Colonic mucosa (tissue), 4 donors: ENCODE measurements around the gene ZNF74. TPM values are rescaled to one million over a fixed set of nuclear protein-coding genes. Genes with fewer than 3 reads are reported as not detected.

Experiments used
- DNase-seq: peaks from one replicate; pipeline ENCODE4 v3.0.0-alpha.2; 2020
- H3K27ac ChIP-seq: fragments of 200-600 bp; one replicate; pipeline ENCODE4 v1.8.0; 2021
- H3K27me3 ChIP-seq: fragments of 200-600 bp; one replicate; pipeline ENCODE4 v1.8.0; 2021
- H3K36me3 ChIP-seq: fragments of 200-600 bp; one replicate; pipeline ENCODE4 v1.8.0; 2021
- H3K4me1 ChIP-seq: fragments of 200-600 bp; one replicate; pipeline ENCODE4 v1.8.0; 2021; ENCODE audit warnings: mild to moderate bottlenecking
- H3K4me3 ChIP-seq: fragments of 200-600 bp; one replicate; pipeline ENCODE4 v1.8.0; 2021
- H3K9ac ChIP-seq, 2 donors: one replicate each; pipeline ENCODE4 v1.7.0; 2013; ENCODE audit warnings: control low read depth in 2 of 2, low read depth in 2 of 2, low read length in 2 of 2
- H3K9me3 ChIP-seq: fragments of 200-600 bp; one replicate; pipeline ENCODE4 v1.8.0; 2021
- intact Hi-C: fragments of 100-400 bp; cut with DNase I; formaldehyde crosslinking; loops from one replicate; pipeline ENCODE4 v1.14.1; 2022
- total RNA-seq, 2 donors: library from RNA; stranded (reverse); fragmentation: NEBNext Ultra II Directional in 1 of 2; extraction: Animal tissue kit (Norgen Biotek cat#: 25700) in 1 of 2; gene quantifications; one replicate each; pipeline ENCODE4 v1.2.1, GENCODE V29; 2021
- TF ChIP-seq, protein P1 (sequence below): fragments of 200-600 bp; IDR thresholded peaks from one replicate; pipeline ENCODE4 v1.8.0; 2022; ENCODE audit warnings: antibody characterized with exemption, mild to moderate bottlenecking
- donor health status: healthy.
- donor health status: DM: no; HTN: no; CAD: no.
- donor health status: DM: no; HTN: no; CAD: no.

ZNF74 gene
- total RNA-seq, 2 donors from 2014 or later = 6.2 to 7.8 TPM

DNA sequence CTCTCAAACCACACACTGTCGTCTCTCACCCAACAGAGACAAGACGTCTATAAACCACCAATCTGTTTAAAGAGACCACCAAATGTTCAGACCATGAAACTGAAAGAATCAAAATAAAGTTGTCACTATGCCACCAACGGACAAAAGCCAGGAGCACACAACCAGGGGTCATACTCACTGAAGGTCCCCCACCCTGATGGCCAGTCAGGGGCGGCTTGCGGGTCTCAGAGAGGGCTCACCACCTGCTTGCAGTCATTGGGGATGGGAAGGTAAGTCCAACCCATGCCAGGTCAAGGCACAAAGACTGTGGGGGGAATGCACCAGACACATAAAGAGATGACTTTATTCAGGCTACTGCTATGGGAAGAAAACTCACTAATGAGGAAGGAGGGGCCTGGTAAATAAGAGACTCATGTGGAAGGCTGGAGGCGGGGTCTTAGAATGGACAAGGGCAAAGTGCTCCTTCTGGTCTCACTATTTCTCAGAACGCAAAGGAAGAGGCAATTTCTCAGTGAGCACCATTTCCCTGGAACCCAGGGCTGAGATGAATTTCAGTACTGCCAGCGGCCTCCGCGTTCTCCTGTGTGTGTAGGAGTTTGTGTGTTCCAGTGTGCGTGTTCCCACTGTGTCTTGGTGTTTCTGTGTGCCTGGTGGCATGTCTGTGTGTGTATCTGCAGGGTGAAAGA is 26.3 kb downstream of the ZNF74 start:
- TF ChIP-seq, protein P1, sequence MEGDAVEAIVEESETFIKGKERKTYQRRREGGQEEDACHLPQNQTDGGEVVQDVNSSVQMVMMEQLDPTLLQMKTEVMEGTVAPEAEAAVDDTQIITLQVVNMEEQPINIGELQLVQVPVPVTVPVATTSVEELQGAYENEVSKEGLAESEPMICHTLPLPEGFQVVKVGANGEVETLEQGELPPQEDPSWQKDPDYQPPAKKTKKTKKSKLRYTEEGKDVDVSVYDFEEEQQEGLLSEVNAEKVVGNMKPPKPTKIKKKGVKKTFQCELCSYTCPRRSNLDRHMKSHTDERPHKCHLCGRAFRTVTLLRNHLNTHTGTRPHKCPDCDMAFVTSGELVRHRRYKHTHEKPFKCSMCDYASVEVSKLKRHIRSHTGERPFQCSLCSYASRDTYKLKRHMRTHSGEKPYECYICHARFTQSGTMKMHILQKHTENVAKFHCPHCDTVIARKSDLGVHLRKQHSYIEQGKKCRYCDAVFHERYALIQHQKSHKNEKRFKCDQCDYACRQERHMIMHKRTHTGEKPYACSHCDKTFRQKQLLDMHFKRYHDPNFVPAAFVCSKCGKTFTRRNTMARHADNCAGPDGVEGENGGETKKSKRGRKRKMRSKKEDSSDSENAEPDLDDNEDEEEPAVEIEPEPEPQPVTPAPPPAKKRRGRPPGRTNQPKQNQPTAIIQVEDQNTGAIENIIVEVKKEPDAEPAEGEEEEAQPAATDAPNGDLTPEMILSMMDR = no peak
- Histone ChIP-seq H3K4me1 (peaks cover 7% of the 10 kb centered on the region), H3K27ac (no peak overlapping the region), H3K9ac (no peak overlapping the region), H3K9me3 (no peaks in the 10 kb centered on the region), H3K4me3 (no peak overlapping the region), H3K27me3 (peaks cover 5% of the 10 kb centered on the region), H3K36me3 (no peaks in the 10 kb centered on the region)
- DNase-seq = no peak
- intact Hi-C loops = no loop called here

DNA sequence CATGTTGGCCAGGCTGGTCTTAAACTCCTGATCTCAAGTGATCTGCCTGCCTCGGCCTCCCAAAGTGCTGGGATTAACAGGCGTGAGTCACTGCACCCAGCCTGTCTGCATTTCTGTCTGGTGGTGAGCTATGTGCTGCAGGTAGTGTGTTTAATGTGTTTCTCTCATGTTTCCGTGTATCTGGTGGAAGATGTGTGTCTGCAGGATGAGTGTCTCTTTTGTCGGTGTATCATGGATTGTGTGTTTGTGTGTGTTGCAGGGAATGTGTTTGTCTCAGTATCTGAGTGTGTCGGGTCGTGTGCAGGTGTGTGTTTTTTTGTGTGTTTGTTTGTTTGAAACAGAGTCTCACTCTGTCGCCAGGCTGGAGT is 27.5 kb downstream of the ZNF74 start:
- intact Hi-C loops = no loop called here
- TF ChIP-seq, protein P1 = no peak
- H3K27me3 ChIP-seq = peaks cover 15% of the 10 kb centered on the region
- no peak overlapping the region for H3K4me3 ChIP-seq
- no peaks in the 10 kb centered on the region for H3K36me3 ChIP-seq
- H3K27ac ChIP-seq = no peak overlapping the region
- no peak for DNase-seq
- no peak overlapping the region for H3K9ac ChIP-seq
- peaks cover 7% of the 10 kb centered on the region for H3K4me1 ChIP-seq
- no peaks in the 10 kb centered on the region for H3K9me3 ChIP-seq

DNA sequence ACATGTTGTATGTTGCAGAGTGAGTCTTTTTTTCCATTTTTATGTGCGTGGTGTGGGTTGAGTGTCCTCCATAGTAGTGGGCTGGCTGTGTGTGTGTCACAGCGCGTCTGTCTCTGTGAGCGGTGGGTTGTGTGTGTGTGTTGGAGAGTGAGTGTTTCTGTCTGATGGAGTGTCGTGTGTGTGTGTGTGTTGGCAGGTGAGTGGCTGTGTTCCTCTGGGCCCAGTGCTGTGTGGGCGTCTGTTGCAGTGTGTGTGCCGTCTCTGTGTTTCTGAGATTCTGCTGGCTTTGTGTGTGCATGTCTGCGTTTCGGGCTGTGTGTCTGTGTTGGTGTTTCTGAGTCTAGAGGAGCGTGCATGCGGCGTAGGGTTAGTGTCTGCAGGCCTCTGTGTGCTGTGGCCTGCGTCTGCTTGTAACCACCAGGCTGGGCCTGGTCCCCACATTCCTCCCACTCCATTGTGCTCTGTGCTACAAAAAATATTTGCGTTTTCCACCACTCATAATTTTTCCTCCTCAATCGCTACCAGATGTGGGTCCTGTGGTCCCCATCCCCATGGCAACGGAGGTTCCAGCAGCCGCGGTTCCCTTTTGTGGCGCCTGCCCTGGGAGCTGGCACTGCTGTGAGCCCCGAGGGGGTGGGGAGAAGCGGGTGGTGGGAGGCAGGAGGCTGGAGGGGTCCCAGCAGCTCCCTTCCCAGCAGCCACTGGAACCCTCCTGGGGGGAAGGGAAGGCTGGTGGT is 28.5 kb downstream of the ZNF74 start:
- no peak overlapping the region for H3K9ac ChIP-seq
- no peaks in the 10 kb centered on the region for H3K36me3 ChIP-seq
- no peak overlapping the region for H3K4me3 ChIP-seq
- intact Hi-C loops = no loop called here
- no peak for DNase-seq
- TF ChIP-seq, protein P1 = no peak
- no peaks in the 10 kb centered on the region for H3K9me3 ChIP-seq
- H3K4me1 ChIP-seq = peaks cover 7% of the 10 kb centered on the region
- peaks cover 24% of the 10 kb centered on the region for H3K27me3 ChIP-seq
- no peak overlapping the region for H3K27ac ChIP-seq

DNA sequence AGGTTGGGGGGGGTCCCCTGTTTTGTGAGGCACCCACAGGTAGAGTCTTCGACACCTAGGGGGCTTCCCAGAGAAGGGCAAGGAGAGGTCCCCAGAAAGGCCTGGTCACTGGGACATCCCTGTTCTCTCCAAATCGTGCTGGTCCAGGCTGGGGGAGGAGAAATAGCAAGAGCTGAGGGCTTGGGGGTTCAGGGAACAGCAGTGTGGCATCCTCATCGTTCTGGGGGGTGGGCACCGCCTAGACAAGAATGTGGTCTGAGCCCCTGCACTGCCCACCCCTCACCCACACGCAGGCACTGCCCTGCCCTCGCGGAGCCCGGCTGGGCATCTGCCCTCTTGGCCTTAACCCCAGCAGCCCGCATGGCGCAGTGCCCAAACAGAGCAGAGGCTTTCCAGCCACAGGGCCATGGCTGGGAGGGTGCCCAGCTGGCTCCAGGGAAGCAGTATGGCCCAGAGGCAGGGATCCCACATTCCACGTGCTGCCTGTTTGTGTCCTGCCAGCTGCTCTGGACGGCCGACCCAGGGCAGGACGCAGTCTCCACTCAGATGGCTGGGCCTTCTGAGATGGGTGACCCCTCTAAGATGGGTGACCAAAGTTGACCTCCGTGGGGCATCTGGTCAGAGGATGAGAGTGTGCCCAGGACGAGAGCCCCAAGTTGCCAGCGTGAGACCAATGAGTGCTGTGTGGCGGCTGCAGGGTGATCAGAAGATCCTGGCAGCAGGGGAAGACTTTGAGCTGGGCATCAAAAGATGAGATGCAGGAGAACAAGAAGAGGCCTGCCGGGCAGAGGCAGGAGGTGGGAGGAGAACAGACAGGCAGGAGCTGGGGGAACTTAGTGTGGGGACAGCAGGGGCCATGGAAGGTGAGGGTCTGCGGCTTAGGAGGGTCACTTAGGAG is 29.3 kb downstream of the ZNF74 start:
- Histone ChIP-seq H3K9me3 (no peaks in the 10 kb centered on the region), H3K27me3 (peaks cover 28% of the 10 kb centered on the region), H3K9ac (no peak overlapping the region), H3K4me1 (peaks cover 3% of the 10 kb centered on the region), H3K27ac (no peak overlapping the region), H3K36me3 (no peaks in the 10 kb centered on the region), H3K4me3 (no peak overlapping the region)
- intact Hi-C loops = no loop called here
- DNase-seq = peak; percentile 18
- TF ChIP-seq, protein P1 = no peak

DNA sequence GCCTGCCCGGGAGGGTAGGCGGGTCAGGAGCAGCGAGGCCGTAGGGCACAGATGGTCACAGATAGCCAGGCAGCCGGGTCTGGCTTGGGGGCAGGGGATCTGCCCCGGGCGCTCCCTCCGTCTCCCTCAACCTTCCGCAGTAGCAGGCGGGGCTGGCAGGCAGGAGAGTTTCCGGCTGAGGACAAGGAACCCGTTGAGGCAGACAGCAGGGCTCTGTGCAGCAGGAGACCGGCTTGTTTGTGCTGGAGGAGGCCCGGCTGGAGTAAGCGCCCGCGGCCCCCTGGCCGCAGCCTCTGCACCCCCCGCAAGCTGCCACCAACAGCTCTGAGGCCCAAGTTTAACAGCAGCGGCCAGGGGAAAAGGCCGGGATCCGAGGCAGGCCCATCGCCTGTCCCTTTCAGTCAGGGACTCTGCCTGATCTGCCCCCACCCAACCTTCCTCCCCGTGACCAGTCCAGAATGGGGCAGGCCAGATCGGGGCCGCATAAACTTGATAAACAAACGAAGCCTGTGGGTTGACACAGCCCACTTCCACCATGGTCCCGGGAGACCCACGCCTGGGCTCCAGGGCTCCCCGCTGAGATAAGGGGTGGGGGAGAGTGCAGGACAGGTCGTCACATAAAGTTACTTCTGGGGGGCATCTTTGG is 30.1 kb downstream of the ZNF74 start:
- TF ChIP-seq, protein P1 = no peak
- Histone ChIP-seq H3K27me3 (peaks cover 33% of the 10 kb centered on the region), H3K9ac (no peak overlapping the region), H3K4me3 (no peak overlapping the region), H3K4me1 (no peaks in the 10 kb centered on the region), H3K36me3 (no peaks in the 10 kb centered on the region), H3K9me3 (no peaks in the 10 kb centered on the region), H3K27ac (no peak overlapping the region)
- intact Hi-C loops = no loop called here
- DNase-seq = peak; percentile 16
